HEK293 (cell line): ENCODE data around the gene GNGT1.
A peak's percentile ranks its signal among the peaks of the same experiment; 100 is the strongest.

Source experiments
- CTCF ChIA-PET: fragments of 350-600 bp; formaldehyde crosslinking; extraction: SDS; loops from one replicate; lab custom pipeline; 2021; ENCODE audit warnings: antibody characterized with exemption; lab: Yijun Ruan, JAX
- POLR2A ChIA-PET: fragments of 300-600 bp; formaldehyde crosslinking; extraction: SDS; loops from one replicate; lab custom pipeline; 2020; ENCODE audit warnings: antibody characterized with exemption, inconsistent platforms; lab: Yijun Ruan, JAX
- H3K27ac ChIP-seq: fragments of 200-500 bp; sonication (Bioruptor generic); 2 replicates; pipeline ENCODE4 v1.5.1; 2014; ENCODE audit warnings: low read depth, low read length, control low read depth, inconsistent platforms; ENCODE audit errors: extremely low read depth
- H3K36me3 ChIP-seq, 2 experiments: fragments of 200-500 bp in 1 of 2; sonication (Bioruptor generic) in 1 of 2; 1 replicate in 1 of 2; 2 replicates in 1 of 2; pipeline ENCODE4 v1.5.1; 2014 to 2017; ENCODE audit warnings: inconsistent platforms in 2 of 2, low read length in 2 of 2; ENCODE audit not compliant: control insufficient read depth in 2 of 2, insufficient read depth in 1 of 2
- H3K4me1 ChIP-seq: fragments of 200-500 bp; sonication (Bioruptor generic); 2 replicates; pipeline ENCODE4 v1.5.1; 2014; ENCODE audit warnings: mild to moderate bottlenecking, low read length, inconsistent platforms; ENCODE audit not compliant: control insufficient read depth, insufficient read depth
- H3K4me3 ChIP-seq: 2 replicates; pipeline ENCODE4 v1.5.1; 2011; ENCODE audit warnings: low read depth, mild to moderate bottlenecking, control low read depth, low read length, moderate library complexity
- H3K9me3 ChIP-seq: fragments of 200-500 bp; sonication (Bioruptor generic); 2 replicates; pipeline ENCODE4 v1.5.1; 2014; ENCODE audit warnings: low read depth, low read length, inconsistent platforms; ENCODE audit not compliant: control insufficient read depth, insufficient read depth
- BCL6B ChIP-seq: fragments of 450-650 bp; formaldehyde crosslinking; IDR thresholded peaks from 2 replicates; pipeline ENCODE4 v1.5.1; 2017; ENCODE audit warnings: missing biosample characterization, missing genetic modification characterization
- MEIS1 ChIP-seq: sonication (generic); formaldehyde crosslinking; IDR thresholded peaks from 2 replicates; pipeline ENCODE4 v1.8.1; 2022; ENCODE audit warnings: missing genetic modification reagents, mild to moderate bottlenecking, borderline replicate concordance
- REPIN1 ChIP-seq: fragments of 450-650 bp; formaldehyde crosslinking; IDR thresholded peaks from 2 replicates; pipeline ENCODE4 v1.5.1; 2017; ENCODE audit warnings: missing biosample characterization, missing genetic modification characterization, low read depth
- SCRT2 ChIP-seq: fragments of 450-650 bp; formaldehyde crosslinking; IDR thresholded peaks from 2 replicates; pipeline ENCODE4 v1.5.1; 2016; ENCODE audit warnings: missing biosample characterization, missing genetic modification characterization
- ZIC2 ChIP-seq: fragments of 450-650 bp; formaldehyde crosslinking; IDR thresholded peaks from 2 replicates; pipeline ENCODE4 v1.5.1; 2016; ENCODE audit warnings: missing biosample characterization, missing genetic modification characterization
- ZNF18 ChIP-seq: fragments of 450-650 bp; formaldehyde crosslinking; IDR thresholded peaks from 2 replicates; pipeline ENCODE4 v1.5.1; 2016; ENCODE audit warnings: missing biosample characterization, missing genetic modification characterization
- ZNF2 ChIP-seq: fragments of 450-650 bp; formaldehyde crosslinking; IDR thresholded peaks from 2 replicates; pipeline ENCODE4 v1.5.1; 2016; ENCODE audit warnings: missing biosample characterization, missing genetic modification characterization
- ZNF473 ChIP-seq: fragments of 450-650 bp; formaldehyde crosslinking; IDR thresholded peaks from 2 replicates; pipeline ENCODE4 v1.5.1; 2017; ENCODE audit warnings: missing biosample characterization, missing genetic modification characterization
- ZNF658 ChIP-seq: fragments of 450-650 bp; formaldehyde crosslinking; IDR thresholded peaks from 2 replicates; pipeline ENCODE4; 2016; ENCODE audit warnings: missing biosample characterization, missing genetic modification characterization
- ZNF843 ChIP-seq: fragments of 450-650 bp; formaldehyde crosslinking; IDR thresholded peaks from 2 replicates; pipeline ENCODE4 v1.5.1; 2016; ENCODE audit warnings: missing biosample characterization, missing genetic modification characterization
- TF ChIP-seq, protein P1 (sequence below): fragments of 450-650 bp; formaldehyde crosslinking; IDR thresholded peaks from 2 replicates; pipeline ENCODE4 v1.5.1; 2016; ENCODE audit warnings: missing biosample characterization, missing genetic modification characterization
- TF ChIP-seq, protein P2 (sequence below): fragments of 450-650 bp; formaldehyde crosslinking; IDR thresholded peaks from 2 replicates; pipeline ENCODE4 v1.5.1; 2016; ENCODE audit warnings: missing biosample characterization, missing genetic modification characterization

GNGT1 gene

DNA sequence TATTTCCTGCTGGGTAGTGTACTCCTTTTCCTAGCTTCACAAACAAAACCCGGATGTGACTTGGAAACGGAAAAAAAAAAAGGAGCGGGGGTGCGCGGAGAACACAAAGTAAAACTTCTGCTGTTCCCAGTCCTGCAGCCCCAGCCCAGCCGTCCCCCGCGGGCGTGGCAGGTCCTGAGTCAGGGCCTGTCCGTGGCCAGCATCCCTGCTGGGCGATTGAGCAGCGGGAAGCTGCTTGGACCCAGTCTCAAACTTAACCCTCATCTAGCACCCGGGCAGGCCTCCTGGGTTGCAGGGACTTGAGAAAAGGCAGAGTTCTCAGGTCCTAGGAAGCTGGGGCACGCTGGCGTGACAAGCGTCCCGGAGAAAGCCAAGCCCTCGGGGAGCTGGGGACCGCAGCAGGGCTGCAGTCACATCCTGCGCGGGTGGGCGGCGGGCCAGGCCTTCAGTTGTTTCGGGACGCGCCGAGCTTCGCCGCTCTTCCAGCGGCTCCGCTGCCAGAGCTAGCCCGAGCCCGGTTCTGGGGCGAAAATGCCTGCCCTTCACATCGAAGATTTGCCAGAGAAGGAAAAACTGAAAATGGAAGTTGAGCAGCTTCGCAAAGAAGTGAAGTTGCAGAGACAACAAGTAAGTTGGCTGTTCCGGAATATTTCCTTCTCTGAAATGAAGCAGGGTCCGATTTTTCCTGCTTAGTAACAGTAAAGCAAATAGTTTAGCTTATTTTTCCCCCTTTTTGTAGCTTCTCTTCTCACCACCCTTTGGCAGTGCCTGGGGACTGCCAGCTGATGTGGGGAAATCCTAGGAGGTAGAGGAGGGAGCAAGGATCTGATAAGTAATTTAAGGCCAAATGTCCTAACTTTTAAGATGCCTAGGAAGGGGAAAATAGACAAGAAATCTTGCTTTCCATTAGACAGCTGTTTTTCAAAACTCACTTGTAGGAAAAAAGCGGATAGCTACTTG lies 15.5 kb downstream of the GNGT1 start, which contains the start of gene GNG11 (continued):
- TF ChIP-seq ZIC2 (peak; percentile 97), ZNF843 (0 out of 2 replicates have a peak, but pooled peaks have one; percentile 26)
- TF ChIP-seq, protein P1, sequence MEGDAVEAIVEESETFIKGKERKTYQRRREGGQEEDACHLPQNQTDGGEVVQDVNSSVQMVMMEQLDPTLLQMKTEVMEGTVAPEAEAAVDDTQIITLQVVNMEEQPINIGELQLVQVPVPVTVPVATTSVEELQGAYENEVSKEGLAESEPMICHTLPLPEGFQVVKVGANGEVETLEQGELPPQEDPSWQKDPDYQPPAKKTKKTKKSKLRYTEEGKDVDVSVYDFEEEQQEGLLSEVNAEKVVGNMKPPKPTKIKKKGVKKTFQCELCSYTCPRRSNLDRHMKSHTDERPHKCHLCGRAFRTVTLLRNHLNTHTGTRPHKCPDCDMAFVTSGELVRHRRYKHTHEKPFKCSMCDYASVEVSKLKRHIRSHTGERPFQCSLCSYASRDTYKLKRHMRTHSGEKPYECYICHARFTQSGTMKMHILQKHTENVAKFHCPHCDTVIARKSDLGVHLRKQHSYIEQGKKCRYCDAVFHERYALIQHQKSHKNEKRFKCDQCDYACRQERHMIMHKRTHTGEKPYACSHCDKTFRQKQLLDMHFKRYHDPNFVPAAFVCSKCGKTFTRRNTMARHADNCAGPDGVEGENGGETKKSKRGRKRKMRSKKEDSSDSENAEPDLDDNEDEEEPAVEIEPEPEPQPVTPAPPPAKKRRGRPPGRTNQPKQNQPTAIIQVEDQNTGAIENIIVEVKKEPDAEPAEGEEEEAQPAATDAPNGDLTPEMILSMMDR (tag by site-specific recombination) = peak; percentile 57; the same call in 1 of the 2 replicates

DNA sequence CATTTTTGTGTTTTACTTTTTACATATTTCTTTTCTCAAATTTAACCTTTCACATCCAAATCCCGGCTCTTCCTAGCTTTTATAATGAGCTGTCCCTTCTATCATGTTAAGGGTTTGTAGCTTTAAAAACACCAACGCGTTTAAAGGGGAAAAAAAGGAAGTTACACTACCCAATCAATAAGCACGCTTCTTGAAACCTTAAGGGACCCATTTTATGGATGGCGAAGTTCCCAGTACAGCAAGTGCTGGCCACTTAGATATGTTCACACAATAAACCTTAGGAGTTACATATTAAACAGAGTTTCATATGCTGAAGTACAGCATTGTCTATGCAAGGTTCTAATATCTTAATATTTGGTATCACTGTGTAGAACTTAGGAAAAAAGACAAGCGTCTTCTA lies 16.9 kb downstream of the GNGT1 start:
- Histone ChIP-seq H3K27ac (no peak overlapping the region), H3K4me1 (peaks cover 12% of the 10 kb centered on the region), H3K36me3 (peaks cover 0 to 3% of the 10 kb centered on the region in 2 experiments; a peak in 1 of 3 replicates)
- ChIA-PET CTCF (interaction anchor here (1.0 kb wide), 1 partner anchor 20 kb away, joined by 4 read pairs; no protein-coding TSS in a partner anchor), POLR2A (no interaction called here)
- TF ChIP-seq, protein P2, sequence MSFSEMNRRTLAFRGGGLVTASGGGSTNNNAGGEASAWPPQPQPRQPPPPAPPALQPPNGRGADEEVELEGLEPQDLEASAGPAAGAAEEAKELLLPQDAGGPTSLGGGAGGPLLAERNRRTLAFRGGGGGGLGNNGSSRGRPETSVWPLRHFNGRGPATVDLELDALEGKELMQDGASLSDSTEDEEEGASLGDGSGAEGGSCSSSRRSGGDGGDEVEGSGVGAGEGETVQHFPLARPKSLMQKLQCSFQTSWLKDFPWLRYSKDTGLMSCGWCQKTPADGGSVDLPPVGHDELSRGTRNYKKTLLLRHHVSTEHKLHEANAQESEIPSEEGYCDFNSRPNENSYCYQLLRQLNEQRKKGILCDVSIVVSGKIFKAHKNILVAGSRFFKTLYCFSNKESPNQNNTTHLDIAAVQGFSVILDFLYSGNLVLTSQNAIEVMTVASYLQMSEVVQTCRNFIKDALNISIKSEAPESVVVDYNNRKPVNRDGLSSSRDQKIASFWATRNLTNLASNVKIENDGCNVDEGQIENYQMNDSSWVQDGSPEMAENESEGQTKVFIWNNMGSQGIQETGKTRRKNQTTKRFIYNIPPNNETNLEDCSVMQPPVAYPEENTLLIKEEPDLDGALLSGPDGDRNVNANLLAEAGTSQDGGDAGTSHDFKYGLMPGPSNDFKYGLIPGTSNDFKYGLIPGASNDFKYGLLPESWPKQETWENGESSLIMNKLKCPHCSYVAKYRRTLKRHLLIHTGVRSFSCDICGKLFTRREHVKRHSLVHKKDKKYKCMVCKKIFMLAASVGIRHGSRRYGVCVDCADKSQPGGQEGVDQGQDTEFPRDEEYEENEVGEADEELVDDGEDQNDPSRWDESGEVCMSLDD (tag by site-specific recombination) = no peak
- no peak for TF ChIP-seq BCL6B (tag by site-specific recombination)
- TF ChIP-seq, all 188 proteins: peak for 0
- H3K4me3 ChIP-seq = peak overlapping the region; percentile 63; the same call in 1 of the 2 replicates
- H3K9me3 ChIP-seq = no peaks in the 10 kb centered on the region

GRCh38 chr7:93923942-93924341 lies 17.6 kb downstream of the GNGT1 start:
- H3K36me3 ChIP-seq = peaks cover 0 to 3% of the 10 kb centered on the region in 2 experiments; a peak in 1 of 3 replicates
- H3K4me1 ChIP-seq = peaks cover 12% of the 10 kb centered on the region
- ChIA-PET CTCF (no interaction called here), POLR2A (no interaction called here)
- no peak overlapping the region for H3K4me3 ChIP-seq
- H3K27ac ChIP-seq = no peak overlapping the region
- no peaks in the 10 kb centered on the region for H3K9me3 ChIP-seq
- TF ChIP-seq ZNF2 (tag by site-specific recombination) (no peak), ZNF18 (tag by site-specific recombination) (no peak), ZNF658 (tag by site-specific recombination) (no peak), SCRT2 (tag by site-specific recombination) (no peak), MEIS1 (CRISPR knock-in tag) (no peak), ZNF473 (tag by site-specific recombination) (no peak), REPIN1 (no peak)
- TF ChIP-seq, protein P1 (tag by site-specific recombination) = no peak
